ENCODE results near the gene ATG5.
A peak's percentile ranks its signal among the peaks of the same experiment; 100 is the strongest.

Gene ATG5

DNA sequence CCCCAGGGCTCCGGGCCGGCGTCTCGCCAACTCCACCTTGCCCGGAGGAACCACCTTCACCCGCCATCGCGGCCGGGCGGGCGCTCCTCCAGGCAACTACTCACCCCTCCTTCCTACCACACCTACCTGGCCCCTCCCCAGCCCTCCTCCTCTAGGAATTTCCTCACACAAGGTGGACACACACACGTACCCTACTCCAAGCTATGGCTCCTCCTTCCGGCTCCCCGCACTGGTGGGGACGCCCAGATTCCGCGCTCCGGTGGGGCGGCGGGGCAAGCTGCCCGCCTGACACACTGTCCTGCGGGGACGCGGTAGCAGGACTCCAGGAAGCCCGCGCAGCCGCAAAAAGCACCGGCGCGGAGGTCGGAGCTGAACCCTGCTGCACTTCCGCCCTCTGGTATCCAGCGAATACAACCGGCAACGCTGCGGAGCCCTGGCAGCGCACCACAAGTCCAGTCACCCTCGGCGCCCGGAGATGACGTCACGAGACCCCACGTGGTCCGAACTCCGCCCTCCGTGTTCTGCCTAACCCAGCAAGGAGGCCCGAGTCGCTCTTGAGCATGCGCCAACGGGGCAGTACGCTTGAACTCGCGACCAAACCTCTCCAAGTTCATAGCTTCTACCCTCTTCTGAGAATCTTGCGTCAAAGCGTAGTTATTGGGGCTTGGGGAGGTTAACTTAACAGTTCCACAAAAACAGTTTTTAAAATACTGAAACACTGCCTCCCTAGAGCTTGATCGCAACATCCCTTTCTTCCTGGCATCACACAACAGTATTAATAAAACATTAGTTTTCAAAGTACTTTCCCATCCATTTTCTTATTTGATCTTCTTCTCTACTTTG, at the start of gene ATG5:
Gene ATG5 (minus strand): TSS at position 425 of the 843 bp plus-strand sequence. CDS start 9,552 bp downstream, outside the sequence.
- peak; percentile 98 for DNase-seq (ENCODE audit: low spot score)

- no peak for DNase-seq (ENCODE audit: low spot score)
Measured at GRCh38 chr6:106373502-106374239, 48.1 kb upstream of the ATG5 start.

DNA sequence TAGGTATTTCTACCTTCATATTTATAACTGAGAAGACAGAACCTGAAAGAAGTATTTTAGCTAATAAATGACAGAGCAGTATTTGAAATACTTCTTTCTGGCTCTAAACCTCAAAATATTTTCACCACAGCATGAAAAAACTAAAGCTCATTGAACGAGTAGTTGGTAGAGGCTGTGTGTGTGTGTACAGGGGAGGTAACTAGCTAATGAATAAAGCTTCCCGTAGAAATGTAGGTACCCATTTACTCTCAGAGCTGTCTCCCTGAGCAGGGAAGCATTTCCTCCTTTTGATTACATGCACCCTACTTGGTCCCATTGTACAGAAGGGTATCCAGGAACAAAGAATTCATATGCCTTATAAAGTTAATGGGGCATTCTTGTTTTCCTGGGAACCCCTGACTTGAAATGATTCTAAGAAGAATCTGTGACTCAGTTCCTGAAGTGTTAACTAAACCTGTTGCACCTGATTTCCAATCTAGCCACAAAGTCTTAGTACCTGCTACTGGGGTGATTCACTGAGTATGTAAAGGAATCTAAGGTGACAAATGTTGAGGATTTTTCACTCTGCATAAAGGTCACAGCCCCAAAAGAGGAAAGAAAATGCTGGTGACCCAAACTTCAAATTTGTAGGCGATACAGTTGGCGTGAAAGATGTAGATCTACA, 47.4 kb upstream of the ATG5 start:
- no peak for DNase-seq (ENCODE audit: low spot score)

- no peak for DNase-seq (ENCODE audit: low spot score)
Measured at GRCh38 chr6:106370639-106371038, 45.1 kb upstream of the ATG5 start.

- DNase-seq (ENCODE audit: low spot score), result no peak
Measured at GRCh38 chr6:106369739-106370138, 44.2 kb upstream of the ATG5 start.

GRCh38 chr6:106363401-106364138, 38.0 kb upstream of the ATG5 start:
- no peak for DNase-seq (ENCODE audit: low spot score)

GRCh38 chr6:106360989-106361430, 35.5 kb upstream of the ATG5 start:
- DNase-seq (ENCODE audit: low spot score), result no peak

DNA sequence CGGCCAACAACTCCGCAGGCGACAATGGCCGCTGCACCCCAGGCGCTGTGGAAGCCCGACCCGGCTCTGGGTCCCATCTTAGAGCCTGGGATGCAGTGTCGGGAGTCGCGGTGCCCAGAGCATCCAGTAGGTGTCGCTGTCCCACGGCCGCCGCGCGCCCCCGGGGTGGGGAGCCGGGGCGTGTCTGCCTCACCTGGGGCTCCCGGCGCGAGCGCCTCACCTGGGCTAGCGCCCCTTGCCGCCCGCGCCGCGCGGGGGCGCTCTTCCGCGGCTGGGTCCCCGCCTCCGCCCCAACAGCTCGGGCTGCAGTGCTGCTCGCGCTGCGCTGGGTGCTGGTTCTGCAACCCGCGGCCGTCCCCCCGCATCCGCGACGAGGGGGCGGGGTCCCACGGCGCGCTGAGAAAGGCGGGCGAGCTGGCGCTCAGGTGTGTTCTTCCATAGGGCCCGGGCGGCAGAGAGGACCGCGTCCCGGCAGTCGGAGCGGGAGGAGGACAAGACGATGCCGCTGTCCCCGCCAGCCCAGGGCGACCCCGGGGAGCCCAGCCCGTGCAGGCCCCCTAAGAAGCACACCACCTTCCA, 34.9 kb upstream of the ATG5 start, which contains the start of gene CRYBG1:
Gene CRYBG1 (plus strand): TSS at position 308 of the 579 bp plus-strand sequence. CDS start 192 bp downstream, at position 500.
- DNase-seq (ENCODE audit: low spot score), result peak; percentile 14

DNA sequence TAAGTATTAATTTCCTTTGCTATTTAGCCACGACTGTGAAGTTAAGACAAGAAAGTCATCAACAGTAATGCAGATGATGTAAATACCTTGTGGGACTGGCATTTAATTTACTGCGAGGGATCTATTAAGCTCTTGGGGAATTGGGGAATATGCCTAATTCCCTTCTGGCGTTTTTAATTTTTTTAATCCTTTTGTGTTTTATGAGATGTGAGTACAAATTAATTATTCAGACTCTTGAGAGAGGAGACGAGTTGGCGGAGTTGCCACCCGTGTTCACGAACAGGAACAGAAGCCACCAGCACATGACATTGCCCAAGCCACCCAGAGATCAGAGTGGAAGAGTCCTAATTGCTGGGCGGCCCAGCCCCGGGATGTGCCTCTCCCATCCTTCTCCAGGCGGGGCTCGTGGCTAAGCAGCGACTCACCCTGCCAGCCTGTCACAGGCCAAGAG, 34.4 kb upstream of the ATG5 start:
- no peak for DNase-seq (ENCODE audit: low spot score)

DNA sequence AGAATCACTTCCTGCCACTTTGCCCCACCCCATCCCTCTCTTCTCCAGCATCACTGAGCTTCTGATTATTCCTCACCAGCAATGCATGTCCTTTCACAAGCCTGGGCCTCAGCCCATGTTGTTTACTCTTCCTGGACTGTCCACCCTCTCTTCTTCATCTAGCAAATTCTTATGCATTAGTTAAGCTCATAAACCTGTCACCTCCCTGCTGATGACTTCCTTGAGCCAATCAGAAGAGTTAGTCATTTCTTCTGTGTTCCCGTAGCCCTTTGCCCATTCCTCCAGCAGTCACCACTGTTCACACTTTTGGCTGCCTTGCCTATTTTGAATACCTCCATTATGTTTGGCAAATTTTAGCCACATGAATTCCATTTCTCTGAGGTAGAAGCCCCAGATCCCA, 30.8 kb upstream of the ATG5 start:
- DNase-seq (ENCODE audit: low spot score), result no peak

DNA sequence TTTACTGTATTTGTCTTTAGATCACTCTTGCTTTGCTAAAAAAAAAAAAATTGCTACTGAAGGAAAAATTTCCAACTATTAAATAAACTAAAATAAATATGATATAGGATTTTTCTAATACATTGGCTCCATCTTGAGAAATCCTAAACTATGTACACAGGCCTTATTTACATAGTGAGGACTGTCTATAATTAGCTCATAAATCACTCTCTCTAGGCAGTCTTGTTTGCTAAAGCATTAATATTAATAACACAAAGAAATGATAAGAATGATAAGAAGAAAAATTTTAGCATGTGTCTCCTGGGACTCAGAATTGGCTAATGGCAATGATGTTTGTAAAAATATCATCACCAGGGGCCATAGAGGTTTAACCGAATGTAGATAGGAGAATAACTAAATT, 21.7 kb upstream of the ATG5 start:
- no peak for DNase-seq (ENCODE audit: low spot score)

DNA sequence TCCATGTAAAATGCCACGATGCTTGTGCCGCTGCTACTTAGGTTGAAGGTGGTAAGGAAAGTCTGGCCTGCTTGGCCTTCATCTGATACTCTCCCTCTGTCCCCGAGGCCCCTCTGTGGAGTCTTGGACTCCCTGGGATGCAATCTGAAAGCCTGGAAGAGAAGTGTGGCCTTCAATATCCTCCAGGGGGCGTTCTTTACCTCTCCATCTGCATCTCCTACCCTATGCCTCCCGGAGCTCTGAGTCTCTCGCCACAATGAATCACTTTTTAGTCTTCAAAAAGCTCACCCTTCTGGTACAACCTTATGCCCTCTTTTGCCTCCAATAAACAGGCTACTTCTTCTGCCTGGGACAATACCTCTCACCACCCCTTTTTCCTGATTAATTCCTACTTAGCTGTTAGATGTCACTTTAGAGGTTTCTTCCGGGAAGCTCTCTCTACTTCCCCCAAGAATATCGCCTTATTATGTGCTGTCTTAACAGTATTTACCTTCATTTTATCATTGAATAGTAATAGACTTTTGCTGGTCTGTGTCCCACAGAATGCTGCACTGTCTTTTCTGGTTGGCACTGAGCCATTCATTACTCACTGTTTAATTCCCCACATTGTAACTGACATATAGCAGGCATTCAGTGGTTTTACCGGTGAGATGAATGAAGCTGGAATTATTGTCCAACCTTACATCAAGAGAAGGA, 13.9 kb upstream of the ATG5 start:
- DNase-seq (ENCODE audit: low spot score), result peak; percentile 42

GRCh38 chr6:106334646-106335448, 9.3 kb upstream of the ATG5 start:
- peak; percentile 34 for DNase-seq (ENCODE audit: low spot score)

- DNase-seq (ENCODE audit: low spot score), result no peak
Measured at GRCh38 chr6:106324726-106325335, 729 bp downstream of the ATG5 start.

DNA sequence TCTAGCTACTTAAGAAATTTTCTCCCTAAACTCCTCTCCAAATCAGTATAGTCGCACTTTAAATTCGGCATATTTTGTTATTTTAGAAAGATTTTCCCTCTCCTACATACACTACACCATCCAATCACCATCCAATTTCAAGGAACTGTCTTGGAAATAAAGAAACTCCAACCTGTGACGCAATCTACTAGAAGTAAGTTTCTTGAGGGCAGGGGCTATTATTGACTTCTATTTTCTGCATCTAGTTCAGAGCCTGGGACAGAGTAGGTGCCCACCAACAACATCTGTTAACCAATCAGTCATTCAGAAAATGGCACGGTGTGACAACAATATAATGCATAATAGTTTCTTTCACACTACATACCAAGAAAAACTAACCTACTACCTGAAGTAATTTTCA, 3.6 kb downstream of the ATG5 start:
- no peak for DNase-seq (ENCODE audit: low spot score)

- DNase-seq (ENCODE audit: low spot score), result no peak
Measured at GRCh38 chr6:106318851-106319250, 6.7 kb downstream of the ATG5 start.

DNA sequence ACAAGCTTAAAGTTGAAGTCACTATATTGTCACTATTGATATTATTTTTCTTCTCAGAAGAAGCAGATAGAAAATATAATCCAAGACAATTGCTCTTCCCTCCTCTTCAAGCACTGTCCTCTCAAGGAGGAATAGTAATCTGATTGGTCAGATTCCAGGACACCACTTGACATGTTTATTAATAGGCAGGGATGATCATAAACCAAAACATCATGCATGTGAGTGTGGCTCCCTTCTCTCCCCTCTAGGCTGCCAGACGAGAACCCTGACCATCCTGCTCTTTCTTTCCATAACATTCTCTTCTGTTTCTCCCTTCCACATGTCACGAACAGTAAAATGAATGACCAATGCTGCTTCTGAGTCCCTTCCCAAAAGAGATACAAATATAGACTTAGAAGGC, 7.5 kb downstream of the ATG5 start:
- DNase-seq (ENCODE audit: low spot score), result no peak

DNA sequence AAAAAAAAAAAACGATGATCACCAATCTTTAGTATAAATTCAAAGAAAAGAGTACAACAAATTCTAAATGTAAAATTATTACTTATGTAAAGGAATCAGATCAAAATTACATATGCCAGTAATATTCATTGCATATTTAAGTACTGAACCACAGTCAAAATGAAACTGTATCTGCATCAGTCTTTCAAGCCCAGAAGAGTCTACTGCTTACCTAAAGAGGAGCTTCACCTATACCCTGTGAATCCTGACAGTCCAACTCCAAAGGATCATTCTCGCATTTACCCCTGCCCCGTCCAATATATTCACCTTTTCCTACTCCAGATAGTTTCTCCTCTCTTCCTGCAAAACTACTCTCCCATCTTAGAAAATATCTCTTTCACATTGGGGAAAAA, 9.2 kb downstream of the ATG5 start:
- no peak for DNase-seq (ENCODE audit: low spot score)

- no peak for DNase-seq (ENCODE audit: low spot score)
Measured at GRCh38 chr6:106315765-106316374, 9.7 kb downstream of the ATG5 start.

All from cerebellar cortex (tissue), 1 donor.